Endothelial cell of umbilical vein (primary cell): ENCODE results near the gene MCM3. TPM values are rescaled to one million over a fixed set of nuclear protein-coding genes. Genes with fewer than 3 reads are reported as not detected.
A peak's percentile ranks its signal among the peaks of the same experiment; 100 is the strongest.

Experiments
- BruUV-seq: library from RNA; stranded (reverse); fragments of 400-500 nt; replicated peaks from 2 replicates; lab custom pipeline; 2021; lab: Mats Ljungman, UMichigan
- CTCF ChIA-PET: fragments of 300-600, 350-600 bp; sonication (Branson Sonifier 250); formaldehyde crosslinking; loops from one replicate; lab custom pipeline; 2021; ENCODE audit warnings: antibody characterized with exemption, inconsistent platforms; lab: Charles Lee
- POLR2A ChIA-PET: fragments of 300-600, 350-600 bp; sonication (Branson Sonifier 250); formaldehyde crosslinking; loops from one replicate; lab custom pipeline; 2021; ENCODE audit warnings: antibody characterized with exemption, inconsistent platforms; lab: Charles Lee
- DNase-seq: peaks from one replicate; pipeline ENCODE4 v3.0.0-alpha.2; 2011; ENCODE audit warnings: low read depth, low spot score
- FAIRE-seq: peaks from 2 replicates; lab custom pipeline; 2011; peaks lifted over from hg19 to GRCh38; lab: Jason Lieb, UNC
- H2AFZ ChIP-seq: 2 replicates; pipeline ENCODE4 v1.6.0; 2012; ENCODE audit warnings: low read depth, low read length, control low read depth, inconsistent platforms
- H3K27ac ChIP-seq: 2 replicates; pipeline ENCODE4 v1.5.1; 2011; ENCODE audit warnings: low read depth, mild to moderate bottlenecking, control low read depth, low read length, moderate library complexity; ENCODE audit not compliant: insufficient read depth
- H3K27me3 ChIP-seq, 2 experiments: 2 replicates each; pipeline versions ENCODE4 v1.6.0 to v1.6.1; 2011; ENCODE audit warnings: low read length in 2 of 2, mixed read lengths in 1 of 2; ENCODE audit not compliant: control insufficient read depth in 2 of 2, insufficient read depth in 2 of 2
- H3K36me3 ChIP-seq, 2 experiments: 2 replicates in 1 of 2; 3 replicates in 1 of 2; pipeline ENCODE4 v1.5.1; 2011; ENCODE audit warnings: low read length in 2 of 2, mild to moderate bottlenecking in 1 of 2, moderate library complexity in 1 of 2; ENCODE audit not compliant: control insufficient read depth in 2 of 2, insufficient read depth in 2 of 2; ENCODE audit errors: extremely low read depth in 1 of 2
- H3K4me1 ChIP-seq: 3 replicates; pipeline ENCODE4 v1.5.1; 2011; ENCODE audit warnings: mild to moderate bottlenecking, low read length; ENCODE audit not compliant: control insufficient read depth, insufficient read depth; ENCODE audit errors: extremely low read depth
- H3K4me2 ChIP-seq: 2 replicates; pipeline ENCODE4 v1.6.1; 2011; ENCODE audit warnings: low read length, control low read depth, mixed read lengths; ENCODE audit not compliant: insufficient read depth
- H3K4me3 ChIP-seq, 3 experiments: fragments of 200-600 bp in 1 of 3; sonication (generic), shearing (Covaris generic) in 1 of 3; replicated peaks in 1 of 3; 2 replicates each; pipeline ENCODE4 v1.5.1; 2011 to 2016; ENCODE audit warnings: control low read depth in 3 of 3, low read length in 3 of 3, mild to moderate bottlenecking in 2 of 3, inconsistent platforms in 1 of 3, low read depth in 1 of 3, moderate library complexity in 1 of 3; ENCODE audit not compliant: insufficient read depth in 1 of 3
- H3K79me2 ChIP-seq: 2 replicates; pipeline ENCODE4 v1.6.0; 2012; ENCODE audit warnings: low read length, inconsistent platforms; ENCODE audit not compliant: control insufficient read depth, insufficient read depth
- H3K9ac ChIP-seq: replicated peaks from 2 replicates; pipeline ENCODE3; 2011; ENCODE audit warnings: low read length, control low read depth; ENCODE audit not compliant: insufficient read depth; ENCODE audit errors: extremely low read depth
- H3K9me1 ChIP-seq: replicated peaks from 3 replicates; pipeline ENCODE4 v1.6.0; 2011; ENCODE audit warnings: mild to moderate bottlenecking, low read length; ENCODE audit not compliant: control insufficient read depth, insufficient read depth; ENCODE audit errors: extremely low read depth
- H3K9me3 ChIP-seq: replicated peaks from 2 replicates; pipeline ENCODE4 v1.5.1; 2012; ENCODE audit warnings: low read length, inconsistent platforms; ENCODE audit not compliant: control insufficient read depth, insufficient read depth
- H4K20me1 ChIP-seq: replicated peaks from 2 replicates; pipeline ENCODE3; 2011; ENCODE audit warnings: mild to moderate bottlenecking, low read length; ENCODE audit not compliant: control insufficient read depth, insufficient read depth; ENCODE audit errors: extremely low read depth
- EZH2 ChIP-seq: IDR thresholded peaks from 2 replicates; pipeline ENCODE4 v1.6.1; 2012; ENCODE audit warnings: borderline replicate concordance, low read depth, mild to moderate bottlenecking, moderate library complexity, low read length, inconsistent platforms; ENCODE audit not compliant: severe bottlenecking
- FOS ChIP-seq: IDR thresholded peaks from 2 replicates; pipeline ENCODE4 v1.6.1; 2011; ENCODE audit warnings: mild to moderate bottlenecking, low read length, moderate library complexity, borderline replicate concordance; ENCODE audit not compliant: insufficient read depth
- GATA2 ChIP-seq: IDR thresholded peaks from 2 replicates; pipeline ENCODE4 v1.7.0; 2011; ENCODE audit warnings: low read depth, mild to moderate bottlenecking, moderate library complexity, mixed read lengths, low read length; ENCODE audit not compliant: insufficient read length, insufficient read depth
- JUN ChIP-seq: IDR thresholded peaks from 2 replicates; pipeline ENCODE4 v1.6.1; 2011; ENCODE audit warnings: borderline replicate concordance, low read depth; ENCODE audit not compliant: insufficient read length, insufficient read depth
- MAX ChIP-seq: IDR thresholded peaks from 2 replicates; pipeline ENCODE4 v1.6.1; 2011; ENCODE audit not compliant: insufficient read depth, insufficient read length
- MYC ChIP-seq: IDR thresholded peaks from one replicate; pipeline ENCODE4 v1.6.1; 2011; ENCODE audit warnings: mild to moderate bottlenecking, low read depth, low read length
- POLR2AphosphoS5 ChIP-seq: IDR thresholded peaks from 2 replicates; pipeline ENCODE4 v1.6.1; 2012; ENCODE audit warnings: low read depth, mild to moderate bottlenecking, control low read depth, low read length, moderate library complexity; ENCODE audit not compliant: insufficient read depth
- dilution Hi-C: fragments of 300-500 bp; cut with MboI; formaldehyde crosslinking; loops from one replicate; pipeline ENCODE4 v1.15.0; 2019; ENCODE audit warnings: low sequenced_read_pairs; ENCODE audit not compliant: extremely low pct_ligation_motif_present
- intact Hi-C: fragments of 100-400 bp; cut with micrococcal nuclease; formaldehyde crosslinking; loops from one replicate; pipeline ENCODE4 v1.10.0; 2022
- polyA plus RNA-seq, 4 experiments: library from polyadenylated mRNA; depleted of rRNA in 3 of 4; stranded (reverse) in 3 of 4; unstranded in 1 of 4; fragments of >200 nt; gene quantifications; 2 replicates each; pipeline versions ENCODE4 v1.2.1 to v1.2.3, GENCODE V29; 2011 to 2012; ENCODE audit warnings: missing spikeins in 1 of 4
- total RNA-seq: library from RNA; stranded (reverse); gene quantifications from 2 replicates; pipeline ENCODE4 v1.2.3, GENCODE V29; 2021

The MCM3 gene
- total and polyA plus RNA-seq, 2 donors (not counting 3 experiments of a cell fraction or from before 2014, with no cell fraction given): 57.2 to 81.6 TPM

GRCh38 chr6:52243282-52243893 lies 41.2 kb downstream of the MCM3 start:
- Histone ChIP-seq H3K4me2 (no peak overlapping the region), H3K4me1 (no peaks in the 10 kb centered on the region), H3K9me3 (no peaks in the 10 kb centered on the region), H4K20me1 (no peaks in the 10 kb centered on the region), H3K27ac (no peak overlapping the region), H3K36me3 (no peaks in the 10 kb centered on the region), H3K4me3 (no peak overlapping the region), H2AFZ (no peak overlapping the region), H3K27me3 (peaks cover 2 to 3% of the 10 kb centered on the region in 2 experiments), H3K9me1 (no peaks in the 10 kb centered on the region), H3K79me2 (no peaks in the 10 kb centered on the region), H3K9ac (no peak overlapping the region)
- ChIA-PET CTCF (interaction anchor here (1.0 to 1.4 kb wide), 2 partner anchors 9 to 10 kb away, joined by 4 to 9 read pairs; no protein-coding TSS in a partner anchor), POLR2A (no interaction called here)
- DNase-seq (peak; percentile 43), FAIRE-seq (no peak)
- BruUV-seq: no TSS peak
- intact Hi-C loops: no loop called here
- TF ChIP-seq POLR2AphosphoS5 (no peak), MAX (no peak), EZH2 (no peak)
- dilution Hi-C loops: no loop called here

- ChIA-PET POLR2A (no interaction called here), CTCF (interaction anchor here (0.9 to 1.5 kb wide), 4 partner anchors 8 to 193 kb away, joined by 3 to 5 read pairs (median 4); no protein-coding TSS in a partner anchor)
- no peak for FAIRE-seq
- no peak for DNase-seq
- dilution Hi-C loops: no loop called here
- H3K4me3 ChIP-seq: no peak overlapping the region
- H3K4me1 ChIP-seq: no peaks in the 10 kb centered on the region
- H3K36me3 ChIP-seq: no peaks in the 10 kb centered on the region
- H3K9me1 ChIP-seq: no peaks in the 10 kb centered on the region
- H3K27ac ChIP-seq: no peak overlapping the region
- intact Hi-C loops: no loop called here
- no peaks in the 10 kb centered on the region for H4K20me1 ChIP-seq
- no peaks in the 10 kb centered on the region for H3K9me3 ChIP-seq
- BruUV-seq: no TSS peak
- no peak overlapping the region for H3K4me2 ChIP-seq
- no peak overlapping the region for H2AFZ ChIP-seq
- H3K27me3 ChIP-seq: peaks cover 0 to 2% of the 10 kb centered on the region in 2 experiments
- TF ChIP-seq MYC (no peak), GATA2 (no peak), JUN (no peak), FOS (no peak)
- no peak overlapping the region for H3K9ac ChIP-seq
- no peaks in the 10 kb centered on the region for H3K79me2 ChIP-seq
Observed at GRCh38 chr6:52241819-52242218, 42.7 kb downstream of the MCM3 start.
